Motor neuron (in vitro differentiated cells): Measurements from ENCODE around the gene MRPS9. TPM values are rescaled to one million over a fixed set of nuclear protein-coding genes. Genes with fewer than 3 reads are reported as not detected.

Experiments
- ATAC-seq, 8 experiments: fragments of 200-7000 bp; cut with Tn5 transposase; replicated peaks in 6 of 8; 2 replicates each; pipeline ENCODE4 v1.8.0; 2021; ENCODE audit warnings: mild to moderate bottlenecking in 8 of 8, moderate library complexity in 8 of 8
- H3K27ac ChIP-seq, 2 donors: fragments of 250-450 bp; sonication (Bioruptor Pico); 2 replicates each; pipeline ENCODE4 v1.9.0; 2021; ENCODE audit warnings: antibody characterized with exemption in 2 of 2, mild to moderate bottlenecking in 2 of 2, moderate library complexity in 1 of 2
- H3K4me1 ChIP-seq, 2 donors: fragments of 250-450 bp; sonication (Bioruptor Pico); replicated peaks in 1 of 2; 2 replicates each; pipeline ENCODE4 v1.6.1; 2021; ENCODE audit warnings: antibody characterized with exemption in 2 of 2, mild to moderate bottlenecking in 2 of 2, moderate library complexity in 1 of 2
- H3K4me3 ChIP-seq, 5 donors: fragments of 250-450 bp; sonication (Bioruptor Pico); 2 replicates each; pipeline ENCODE4 v1.9.0; 2021; ENCODE audit warnings: antibody characterized with exemption in 5 of 5, mild to moderate bottlenecking in 5 of 5, moderate library complexity in 4 of 5
- WGBS, 10 experiments: fragments of 450-650 bp; shearing (Covaris generic); methylation state at CpG; one replicate each; pipeline ENCODE4 v1.0.0; 2022; 5-methylcytosine and 5-hydroxymethylcytosine counted together
- in situ Hi-C, 9 experiments: fragments of 400-800 bp; cut with MboI; loops; one replicate each; pipeline ENCODE4 v1.15.0; 2021; ENCODE audit warnings: low sequenced_read_pairs in 9 of 9, low pct_unique_long_range_greater_than_20kb in 2 of 9; ENCODE audit not compliant: unreplicated experiment in 9 of 9
- total RNA-seq, 8 experiments: library from RNA; unstranded; fragments of 300-600 nt; gene quantifications; 2 replicates each; pipeline versions ENCODE4 v1.2.3 to v1.2.4, GENCODE V29; 2022

MRPS9 gene
- total RNA-seq, 8 experiments from 2014 or later = 26.2 to 97.9 (median 45.8) TPM

GRCh38 chr2:105135436-105135835 lies 97.6 kb downstream of the MRPS9 start:
- Histone ChIP-seq H3K4me3 (no peak overlapping the region), H3K4me1 (no peaks in the 10 kb centered on the region), H3K27ac (no peak overlapping the region)
- ATAC-seq = no peak
- in situ Hi-C loops = no loop called here
- 17 to 100% (median 90%) methylated on average over 1 to 6 of the region's 6 CpGs; no CpG with 5 or more reads in 1 of the 10 experiments for WGBS, 10 experiments

GRCh38 chr2:105136394-105136793 lies 98.5 kb downstream of the MRPS9 start:
- Histone ChIP-seq H3K4me3 (no peak overlapping the region), H3K27ac (no peak overlapping the region), H3K4me1 (no peaks in the 10 kb centered on the region)
- 73 to 86% (median 80%) methylated on average over 2 to 4 of the region's 4 CpGs; no CpG with 5 or more reads in 5 of the 10 experiments for WGBS, 10 experiments
- in situ Hi-C loops = no loop called here
- ATAC-seq = no peak

- no peak for ATAC-seq
- no peak overlapping the region for H3K4me3 ChIP-seq
- 32 to 92% (median 71%) methylated on average over 2 to 5 of the region's 5 CpGs; no CpG with 5 or more reads in 1 of the 10 experiments for WGBS, 10 experiments
- no peak overlapping the region for H3K27ac ChIP-seq
- in situ Hi-C loops = no loop called here
- H3K4me1 ChIP-seq = no peaks in the 10 kb centered on the region
Observed at GRCh38 chr2:105138643-105139042, 100.8 kb downstream of the MRPS9 start.

GRCh38 chr2:105139556-105140239 lies 101.8 kb downstream of the MRPS9 start:
- peak in 1 of 8 experiments; percentile 54 for ATAC-seq
- in situ Hi-C loops = no loop called here
- no peak overlapping the region for H3K27ac ChIP-seq
- no peak overlapping the region for H3K4me3 ChIP-seq
- WGBS, 10 experiments = 0 to 100% (median 55%) methylated on average over 1 to 6 of the region's 6 CpGs
- H3K4me1 ChIP-seq = peaks cover 0 to under 1% of the 10 kb centered on the region in 2 donors

- Histone ChIP-seq H3K4me3 (no peak overlapping the region), H3K4me1 (peaks cover 5 to 6% of the 10 kb centered on the region in 2 donors), H3K27ac (no peak overlapping the region)
- in situ Hi-C loops = no loop called here
- no peak for ATAC-seq
- 17 to 100% (median 72%) methylated on average over 1 of the region's 1 CpG; no CpG with 5 or more reads in 2 of the 10 experiments for WGBS, 10 experiments
Observed at GRCh38 chr2:105140240-105140568, 102.3 kb downstream of the MRPS9 start.

GRCh38 chr2:105141099-105141614 lies 103.3 kb downstream of the MRPS9 start:
- in situ Hi-C loops = no loop called here
- ATAC-seq = no peak

GRCh38 chr2:105142239-105142638 lies 104.4 kb downstream of the MRPS9 start:
- in situ Hi-C loops = no loop called here
- ATAC-seq = no peak
- Histone ChIP-seq H3K27ac (no peak overlapping the region), H3K4me1 (peaks cover 7 to 9% of the 10 kb centered on the region in 2 donors), H3K4me3 (no peak overlapping the region)
- WGBS, 10 experiments = 33 to 100% (median 100%) methylated on average over 1 to 3 of the region's 5 CpGs; no CpG with 5 or more reads in 3 of the 10 experiments

More at GRCh38 chr2:105141099-105141614, 103.3 kb downstream of the MRPS9 start:
- Histone ChIP-seq H3K4me1 (peaks cover 7 to 9% of the 10 kb centered on the region in 2 donors), H3K4me3 (no peak overlapping the region), H3K27ac (no peak overlapping the region)
- 33 to 100% (median 90%) methylated on average over 1 to 2 of the region's 4 CpGs; no CpG with 5 or more reads in 4 of the 10 experiments for WGBS, 10 experiments

- Histone ChIP-seq H3K27ac (no peak overlapping the region), H3K4me1 (peaks cover 7 to 9% of the 10 kb centered on the region in 2 donors), H3K4me3 (peak overlapping the region in 2 of 5 donors; percentile 85 to 99)
- in situ Hi-C loops = no loop called here
- ATAC-seq = no peak
- 7 to 100% (median 73%) methylated on average over 1 to 6 of the region's 6 CpGs for WGBS, 10 experiments
Observed at GRCh38 chr2:105143094-105143466, 105.2 kb downstream of the MRPS9 start.

- H3K4me1 ChIP-seq = peaks cover 7 to 9% of the 10 kb centered on the region in 2 donors
- peak; percentile 46 to 85 (median 82) for ATAC-seq
- in situ Hi-C loops = no loop called here
- peak overlapping the region; percentile 52 to 64 for H3K27ac ChIP-seq
- peak overlapping the region; percentile 53 to 99 (median 75) for H3K4me3 ChIP-seq
- 0 to 29% (median 0%) methylated on average over 1 to 10 of the region's 53 CpGs; no CpG with 5 or more reads in 3 of the 10 experiments for WGBS, 10 experiments
Observed at GRCh38 chr2:105143467-105144151, 105.7 kb downstream of the MRPS9 start.

- H3K27ac ChIP-seq = peak overlapping the region; percentile 52 to 64
- H3K4me3 ChIP-seq = peak overlapping the region; percentile 53 to 99 (median 75)
- in situ Hi-C loops = no loop called here
- peaks cover 7 to 9% of the 10 kb centered on the region in 2 donors for H3K4me1 ChIP-seq
- ATAC-seq = peak in 3 of 8 experiments; percentile 16 to 42 (median 31)
- 0 to 100% (median 65%) methylated on average over 1 to 7 of the region's 62 CpGs for WGBS, 10 experiments
Observed at GRCh38 chr2:105144152-105144940, 106.5 kb downstream of the MRPS9 start.

- peak overlapping the region; percentile 53 to 99 (median 75) for H3K4me3 ChIP-seq
- in situ Hi-C loops = no loop called here
- peaks cover 7 to 9% of the 10 kb centered on the region in 2 donors for H3K4me1 ChIP-seq
- ATAC-seq = no peak
- WGBS, 10 experiments = 0 to 86% (median 38%) methylated on average over 1 to 2 of the region's 2 CpGs; no CpG with 5 or more reads in 2 of the 10 experiments
- no peak overlapping the region for H3K27ac ChIP-seq
Observed at GRCh38 chr2:105144941-105145300, 107.1 kb downstream of the MRPS9 start.

GRCh38 chr2:105149272-105149671 lies 111.4 kb downstream of the MRPS9 start:
- Histone ChIP-seq H3K27ac (no peak overlapping the region), H3K4me1 (peaks cover 7 to 9% of the 10 kb centered on the region in 2 donors), H3K4me3 (no peak overlapping the region)
- WGBS, 10 experiments = 8 to 100% (median 55%) methylated on average over 1 of the region's 1 CpG; no CpG with 5 or more reads in 2 of the 10 experiments
- in situ Hi-C loops = no loop called here
- no peak for ATAC-seq
